Mononuclear cell (primary cell): ENCODE data around the gene ARPP19. TPM values are rescaled to one million over a fixed set of nuclear protein-coding genes. Genes with fewer than 3 reads are reported as not detected.
A peak's percentile ranks its signal among the peaks of the same experiment; 100 is the strongest.
"Not testable (repeated sequence)": the region's sequence is repeated elsewhere in the genome, so short reads cannot be mapped to it uniquely, and the experiment has no call there.

Experiments used
- H3K27me3 ChIP-seq: 2 replicates; pipeline ENCODE4 v1.6.0; 2011; ENCODE audit warnings: low read length, control low read depth; ENCODE audit not compliant: insufficient read depth
- H3K4me1 ChIP-seq: 2 replicates; pipeline ENCODE4 v1.5.1; 2011; ENCODE audit warnings: mild to moderate bottlenecking, low read length, control low read depth; ENCODE audit not compliant: insufficient read depth
- H3K4me3 ChIP-seq: 2 replicates; pipeline ENCODE4 v1.5.1; 2011; ENCODE audit warnings: mild to moderate bottlenecking, low read length, moderate library complexity
- H3K9me3 ChIP-seq: 2 replicates; pipeline ENCODE4 v1.5.1; 2011; ENCODE audit warnings: low read depth, mild to moderate bottlenecking, control low read depth, low read length
- total RNA-seq: library from RNA; depleted of rRNA; stranded (reverse); fragments of >200 nt; gene quantifications from one replicate; pipeline ENCODE4 v1.2.3, GENCODE V29; 2012

Gene ARPP19
- total RNA-seq = 160 TPM

GRCh38 chr15:52568601-52569585 lies at the start of gene ARPP19:
Gene ARPP19, minus strand, starts transcription at chr15:52569030. Its CDS starts 138 bp downstream, at chr15:52568892.
- Histone ChIP-seq H3K27me3 (no peaks in the 10 kb centered on the region), H3K9me3 (no peaks in the 10 kb centered on the region), H3K4me1 (peaks cover 39% of the 10 kb centered on the region), H3K4me3 (peak within 1 kb of the TSS; percentile 70)

- no peaks in the 10 kb centered on the region for H3K27me3 ChIP-seq
- H3K4me1 ChIP-seq = peaks cover 4% of the 10 kb centered on the region
- H3K9me3 ChIP-seq = no peaks in the 10 kb centered on the region
Observed at GRCh38 chr15:52617026-52617425, 48.2 kb upstream of the ARPP19 start.

DNA sequence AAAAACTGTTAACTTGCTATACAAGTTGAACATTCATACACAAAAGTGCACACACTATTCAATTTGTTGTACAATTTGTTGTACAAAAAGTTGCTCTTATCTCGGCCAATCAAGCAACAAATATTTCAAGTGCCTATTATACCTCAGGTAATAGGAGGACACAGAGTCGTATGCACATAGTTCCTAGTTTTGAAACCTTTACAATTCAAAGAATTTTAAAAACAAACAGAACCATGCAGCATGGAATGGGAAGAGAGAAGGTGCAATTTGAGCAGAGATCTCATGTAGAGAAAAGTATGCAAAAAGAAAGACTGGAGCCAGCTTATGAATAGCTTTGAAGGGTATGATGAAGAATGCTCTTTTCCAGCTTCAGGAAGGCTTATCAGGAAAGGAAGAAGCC lies 46.5 kb upstream of the ARPP19 start:
- no peak overlapping the region for H3K4me3 ChIP-seq
- no peaks in the 10 kb centered on the region for H3K9me3 ChIP-seq
- peaks cover under 1% of the 10 kb centered on the region for H3K4me1 ChIP-seq
- no peaks in the 10 kb centered on the region for H3K27me3 ChIP-seq

More at GRCh38 chr15:52617026-52617425, 48.2 kb upstream of the ARPP19 start:
- no peak overlapping the region for H3K4me3 ChIP-seq

DNA sequence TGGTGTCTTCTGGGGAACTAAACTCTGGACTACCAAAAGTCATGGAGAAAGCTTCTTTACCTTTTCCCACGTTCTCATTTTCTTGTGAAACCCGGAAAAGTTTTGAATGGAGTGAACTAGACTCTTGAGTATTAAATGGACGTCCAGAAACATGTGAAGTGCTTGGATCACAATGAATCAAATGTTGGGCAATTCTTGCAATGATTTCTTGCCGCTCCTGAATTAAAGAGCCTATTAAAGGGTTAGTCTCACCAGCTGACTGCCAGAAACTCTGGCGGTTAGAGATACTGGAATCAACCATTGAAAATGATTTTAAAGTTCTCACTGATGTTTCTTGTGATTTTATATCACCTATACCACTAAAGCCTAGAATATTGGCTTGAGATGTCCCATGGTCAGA lies 40.8 kb upstream of the ARPP19 start:
- Histone ChIP-seq H3K4me1 (no peaks in the 10 kb centered on the region), H3K27me3 (no peaks in the 10 kb centered on the region), H3K4me3 (no peak overlapping the region), H3K9me3 (no peaks in the 10 kb centered on the region)

- H3K4me1 ChIP-seq = no peaks in the 10 kb centered on the region
- H3K27me3 ChIP-seq = no peaks in the 10 kb centered on the region
- H3K9me3 ChIP-seq = no peaks in the 10 kb centered on the region
- no peak overlapping the region for H3K4me3 ChIP-seq
Observed at GRCh38 chr15:52584414-52584813, 15.6 kb upstream of the ARPP19 start.

GRCh38 chr15:52579852-52580251 lies 11.0 kb upstream of the ARPP19 start:
- Histone ChIP-seq H3K9me3 (no peaks in the 10 kb centered on the region), H3K27me3 (no peaks in the 10 kb centered on the region), H3K4me1 (no peaks in the 10 kb centered on the region), H3K4me3 (no peak overlapping the region)

DNA sequence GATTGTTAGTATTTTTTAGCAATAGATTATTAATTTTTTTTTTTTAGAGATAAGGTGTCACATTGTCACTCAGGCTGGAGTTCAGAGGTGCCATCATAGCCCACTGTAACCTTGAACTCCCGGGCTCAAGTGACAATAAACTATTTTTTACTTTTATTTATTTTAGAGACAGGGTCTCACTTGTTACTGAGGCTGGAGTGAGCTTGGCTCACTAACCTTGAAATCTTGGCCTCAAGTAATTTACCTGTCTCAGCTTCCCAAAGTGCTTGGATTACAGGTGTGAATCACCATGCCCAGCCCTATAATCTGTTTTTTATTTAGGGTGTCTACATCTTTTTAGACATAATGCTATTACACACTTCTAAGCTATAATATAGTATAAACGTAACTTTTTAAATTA lies 7.9 kb upstream of the ARPP19 start:
- no peaks in the 10 kb centered on the region for H3K4me1 ChIP-seq
- no peaks in the 10 kb centered on the region for H3K9me3 ChIP-seq
- H3K4me3 ChIP-seq = no peak overlapping the region
- H3K27me3 ChIP-seq = no peaks in the 10 kb centered on the region

DNA sequence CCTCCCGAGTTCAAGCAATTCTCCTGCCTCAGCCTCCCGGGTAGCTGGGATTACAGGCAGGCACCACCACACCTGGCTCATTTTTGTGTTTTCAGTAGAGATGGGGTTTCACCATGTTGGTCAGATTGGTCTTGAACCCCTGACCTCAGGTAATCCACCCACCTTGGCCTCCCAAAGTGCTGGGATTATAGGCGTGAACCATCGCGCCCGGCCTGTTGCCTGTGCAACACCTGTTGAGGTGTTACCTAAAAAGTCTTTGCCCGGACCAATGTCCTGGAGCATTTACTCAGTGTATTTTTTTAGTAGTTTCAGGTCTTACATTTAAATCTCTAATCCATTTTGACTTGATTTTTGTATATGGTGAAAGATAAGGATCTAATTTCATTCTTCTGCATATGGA lies 6.7 kb upstream of the ARPP19 start:
- not testable (repeated sequence) for H3K9me3 ChIP-seq, H3K27me3 ChIP-seq, H3K4me1 ChIP-seq, H3K4me3 ChIP-seq

GRCh38 chr15:52575072-52575471 lies 6.2 kb upstream of the ARPP19 start:
- Histone ChIP-seq H3K4me3 (no peak overlapping the region), H3K9me3 (no peaks in the 10 kb centered on the region), H3K27me3 (no peaks in the 10 kb centered on the region), H3K4me1 (no peaks in the 10 kb centered on the region)

DNA sequence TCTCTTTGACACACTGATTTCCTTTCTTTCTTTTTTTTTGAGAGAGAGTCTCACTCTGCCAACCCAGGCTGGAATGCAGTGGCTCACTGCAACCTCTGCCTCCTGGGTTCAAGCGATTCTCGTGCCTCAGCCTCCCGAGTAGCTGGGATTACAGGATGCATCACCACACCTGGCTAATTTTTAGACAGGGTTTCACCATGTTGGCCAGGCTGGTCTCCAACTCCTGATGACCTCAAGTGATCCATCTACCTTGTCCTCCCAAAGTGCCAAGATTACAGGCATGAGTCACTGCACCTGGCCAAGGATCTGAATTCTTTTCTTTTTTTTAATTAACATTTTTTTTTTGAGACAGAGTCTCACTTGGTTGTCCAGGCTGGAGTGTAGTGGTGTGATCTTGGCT lies 5.8 kb upstream of the ARPP19 start:
- not testable (repeated sequence) for H3K4me1 ChIP-seq, H3K27me3 ChIP-seq, H3K4me3 ChIP-seq, H3K9me3 ChIP-seq

GRCh38 chr15:52567871-52568600 lies 794 bp downstream of the ARPP19 start:
- H3K4me3 ChIP-seq = peak overlapping the region; percentile 70

DNA sequence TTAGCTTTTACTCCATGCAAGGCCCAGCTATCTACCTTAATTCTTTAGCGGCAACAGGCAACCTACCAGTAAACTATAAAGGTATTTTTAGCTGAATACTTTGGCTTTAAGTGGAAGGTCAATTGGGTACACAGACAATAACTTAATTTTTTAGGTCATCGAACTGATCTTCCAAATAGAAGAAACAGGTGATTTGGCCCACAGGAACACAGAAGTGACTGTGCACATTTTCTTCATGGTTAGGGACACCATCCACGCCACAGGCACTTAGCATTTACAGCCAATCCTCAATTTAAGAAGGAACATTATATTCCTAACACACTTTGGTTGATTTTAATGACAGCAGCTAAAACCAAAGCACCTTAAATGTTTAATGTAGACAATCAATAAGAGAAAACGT lies 1.9 kb downstream of the ARPP19 start:
- peaks cover 39% of the 10 kb centered on the region for H3K4me1 ChIP-seq
- no peak overlapping the region for H3K4me3 ChIP-seq
- no peaks in the 10 kb centered on the region for H3K9me3 ChIP-seq
- no peaks in the 10 kb centered on the region for H3K27me3 ChIP-seq

More at GRCh38 chr15:52567871-52568600, 794 bp downstream of the ARPP19 start:
- no peaks in the 10 kb centered on the region for H3K27me3 ChIP-seq
- H3K9me3 ChIP-seq = no peaks in the 10 kb centered on the region
- H3K4me1 ChIP-seq = peaks cover 39% of the 10 kb centered on the region

GRCh38 chr15:52565417-52566358 lies 3.1 kb downstream of the ARPP19 start:
- H3K27me3 ChIP-seq, H3K9me3 ChIP-seq, H3K4me3 ChIP-seq: not testable (repeated sequence)
- peaks cover 41% of the 10 kb centered on the region for H3K4me1 ChIP-seq

DNA sequence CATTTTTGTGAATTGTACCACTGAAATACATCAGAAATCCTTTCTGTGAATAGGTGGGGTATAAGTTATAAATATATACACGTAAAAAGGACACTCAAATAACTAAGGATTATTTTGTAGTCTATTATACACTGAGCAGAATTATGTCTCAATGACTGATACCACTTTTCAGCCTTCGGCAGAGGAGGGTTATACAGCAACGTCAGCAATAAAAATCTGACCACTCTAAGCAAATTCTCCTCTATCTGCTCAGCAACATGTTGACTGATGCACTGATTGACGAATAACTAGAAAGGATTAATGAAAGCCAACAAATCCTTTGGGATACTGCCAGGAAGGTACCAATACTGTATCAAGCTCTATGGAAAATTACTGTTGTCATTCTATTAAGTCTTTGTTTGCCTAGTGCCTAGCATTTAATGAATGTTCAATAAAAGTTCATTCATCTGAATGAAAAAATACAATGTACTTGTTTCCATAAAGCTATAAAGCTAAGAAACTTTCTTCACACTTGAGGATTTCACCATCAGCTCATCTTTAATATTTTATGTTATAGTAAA lies 5.2 kb downstream of the ARPP19 start:
- no peaks in the 10 kb centered on the region for H3K9me3 ChIP-seq
- peaks cover 49% of the 10 kb centered on the region for H3K4me1 ChIP-seq
- H3K4me3 ChIP-seq = no peak overlapping the region
- no peaks in the 10 kb centered on the region for H3K27me3 ChIP-seq
